Activated T-cell treated with anti-CD3 and anti-CD28 coated beads for 1 hour (primary cell): Measurements from ENCODE around the gene MRC1.

Experiments used
- DNase-seq: peaks from one replicate; pipeline ENCODE4 v3.0.0-alpha.2; 2020; ENCODE audit warnings: low read depth

MRC1 gene

GRCh38 chr10:17808971-17809841 lies at the start of gene MRC1:
TSS of gene MRC1 (plus strand) at chr10:17809348. CDS start at chr10:17809466, 118 bp downstream.
- DNase-seq: no peak

DNA sequence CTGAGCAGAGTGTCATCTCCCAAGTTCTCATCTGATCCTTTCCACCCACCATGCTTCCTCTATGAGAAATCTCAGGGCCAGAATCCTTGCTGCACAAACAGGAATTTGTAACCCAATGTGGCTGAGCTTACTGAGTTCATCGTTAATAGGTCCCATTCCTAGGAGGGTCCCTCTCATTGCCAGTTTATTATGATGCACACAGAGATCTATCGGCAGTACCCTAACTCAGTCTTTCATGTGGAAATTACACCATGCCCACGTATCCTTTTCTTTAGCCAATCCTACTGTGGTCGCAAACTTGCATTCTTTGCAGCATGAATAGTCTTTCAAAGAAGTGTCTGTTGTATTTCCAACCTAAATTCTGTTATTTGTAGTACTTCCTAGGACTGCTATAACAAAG lies 45.0 kb upstream of the MRC1 start:
- DNase-seq: no peak

DNA sequence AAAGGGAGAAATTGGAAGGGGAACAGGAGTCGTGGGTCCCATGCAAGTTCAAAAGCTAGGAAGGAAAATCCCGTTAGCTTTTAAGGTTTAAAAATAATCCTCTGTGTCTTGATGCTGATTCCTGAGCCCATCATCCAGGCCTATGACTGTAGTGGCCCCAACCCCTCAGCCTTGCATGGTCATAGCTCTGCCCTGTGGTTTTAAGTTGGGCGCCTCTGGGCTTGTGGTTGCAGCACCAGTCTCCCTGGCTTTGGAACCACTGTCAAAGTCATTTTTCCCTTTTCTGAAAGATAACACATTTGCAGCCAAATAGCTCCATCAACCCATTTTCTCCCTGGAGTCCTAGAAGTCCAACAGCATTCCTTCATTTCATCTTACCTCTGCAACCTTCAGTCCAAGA lies 43.5 kb upstream of the MRC1 start:
- DNase-seq: no peak

DNA sequence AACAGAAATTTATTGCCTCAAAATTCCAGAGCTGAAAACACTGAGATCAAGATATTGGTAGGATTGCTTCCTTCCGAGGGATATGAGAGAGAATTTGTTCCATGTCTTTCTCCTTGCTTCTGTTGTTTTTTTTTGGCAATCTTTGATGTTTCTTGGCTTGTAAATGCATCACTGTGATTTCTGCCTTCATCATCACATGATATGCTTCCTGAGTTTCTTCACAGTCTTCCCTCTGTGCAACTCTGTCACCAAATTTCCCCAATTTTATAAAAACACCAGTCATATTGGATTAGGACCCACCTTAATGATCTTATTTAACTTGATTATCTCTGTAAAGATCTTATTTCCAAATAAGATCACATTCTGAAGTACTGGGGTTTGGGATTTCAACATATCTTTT lies 42.4 kb upstream of the MRC1 start:
- DNase-seq: no peak

GRCh38 chr10:17768496-17768895 lies 40.7 kb upstream of the MRC1 start:
- DNase-seq: no peak

DNA sequence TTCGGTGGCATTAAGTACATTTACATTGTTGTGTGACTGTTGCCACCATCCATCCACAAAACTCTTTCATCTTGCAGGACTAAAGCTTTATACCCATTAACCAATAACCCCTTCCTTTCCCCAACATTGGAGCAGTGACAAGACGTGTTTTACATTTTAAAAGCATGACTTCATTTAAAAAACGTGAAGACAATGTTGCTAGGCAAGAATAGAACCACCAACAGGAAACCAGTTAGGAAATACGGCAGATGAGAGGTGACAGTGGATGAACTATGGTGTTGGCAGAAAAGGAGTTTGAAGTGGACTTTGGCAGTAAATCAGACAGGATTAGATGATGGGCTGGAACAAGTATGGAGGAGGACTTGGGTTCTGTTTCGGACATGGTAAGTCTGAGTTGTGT lies 40.2 kb upstream of the MRC1 start:
- no peak for DNase-seq

- no peak for DNase-seq
Measured at GRCh38 chr10:17771017-17771416, 38.1 kb upstream of the MRC1 start.

DNA sequence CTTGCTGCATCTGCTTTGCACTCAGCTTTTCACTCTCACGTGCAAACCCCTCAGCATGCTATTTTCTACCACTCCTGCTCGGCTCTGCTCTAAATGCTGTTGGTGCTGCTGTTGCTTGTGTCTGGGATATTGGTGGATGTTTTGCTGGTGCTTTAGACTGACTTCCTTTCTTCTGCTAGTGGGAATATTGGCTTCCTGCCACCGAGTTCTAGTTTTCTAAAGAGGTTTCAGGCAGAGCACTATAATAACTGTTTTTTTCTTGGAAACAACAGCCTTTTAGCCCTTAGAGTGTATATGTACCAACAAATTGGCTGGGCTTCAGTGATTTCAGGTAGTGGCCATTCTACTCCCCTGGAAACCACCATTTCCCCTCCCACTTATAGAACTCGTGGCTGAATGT lies 29.4 kb upstream of the MRC1 start:
- DNase-seq: no peak

DNA sequence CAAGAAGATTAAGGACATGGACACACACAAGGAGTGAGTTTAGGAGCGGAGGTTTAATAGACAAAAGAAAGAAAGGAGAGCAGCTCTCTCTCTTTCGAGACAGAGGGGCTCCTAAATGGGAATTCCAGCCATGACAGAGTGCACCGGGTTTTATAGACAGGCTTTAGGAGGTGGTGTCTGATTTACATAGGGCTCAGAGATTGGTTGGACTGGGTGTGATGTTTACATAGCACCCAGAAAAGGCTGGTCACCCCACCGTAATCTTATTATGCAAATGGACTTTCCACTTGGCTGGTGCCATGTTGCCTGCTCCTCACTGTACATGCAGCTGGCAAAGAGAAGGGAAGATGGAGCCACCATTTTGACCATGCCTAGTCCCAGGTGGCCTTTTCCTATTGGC lies 28.4 kb upstream of the MRC1 start:
- no peak for DNase-seq

DNA sequence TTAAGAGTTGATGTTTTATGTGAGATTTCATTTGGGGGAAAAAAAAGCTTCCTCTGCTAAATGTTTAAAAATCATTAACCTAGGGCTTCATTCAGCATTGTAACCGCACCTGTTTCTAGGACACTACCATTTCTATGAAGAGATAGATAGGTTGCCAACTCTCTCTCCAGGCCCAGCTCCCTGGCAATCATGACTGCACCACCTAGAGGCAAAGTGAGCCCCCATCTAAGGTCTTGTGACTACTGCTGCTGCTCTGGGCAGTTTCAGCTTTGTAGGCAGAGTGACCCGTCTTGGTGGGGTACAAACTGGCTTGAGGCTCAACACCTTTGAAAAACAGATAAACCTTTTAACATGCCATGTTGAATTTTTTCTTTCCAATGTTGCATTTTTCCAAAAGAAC lies 27.3 kb upstream of the MRC1 start:
- DNase-seq: no peak

- DNase-seq: no peak
Measured at GRCh38 chr10:17782921-17783665, 26.1 kb upstream of the MRC1 start.

- DNase-seq: no peak
Measured at GRCh38 chr10:17783751-17784150, 25.4 kb upstream of the MRC1 start.

DNA sequence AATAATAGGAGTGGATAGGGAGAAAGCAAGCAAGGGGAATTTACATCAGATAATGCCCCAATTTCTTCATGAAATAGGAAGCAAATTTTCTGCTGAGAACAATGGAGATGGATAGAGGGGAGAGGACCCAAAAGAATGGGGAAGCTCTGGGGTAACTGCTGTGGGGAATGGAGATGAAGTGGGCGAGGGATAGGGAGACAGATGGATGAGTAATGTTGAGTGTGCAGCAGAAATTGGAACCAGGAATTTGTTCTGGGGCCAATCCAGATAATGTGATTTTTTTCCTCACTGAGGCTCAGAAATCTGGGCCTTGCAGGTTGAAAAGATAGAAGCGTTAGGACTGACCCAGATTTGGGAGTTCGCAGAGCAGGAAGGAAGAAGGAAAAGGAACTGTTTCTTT lies 24.5 kb upstream of the MRC1 start:
- DNase-seq: no peak

GRCh38 chr10:17785276-17785930 lies 23.7 kb upstream of the MRC1 start:
- no peak for DNase-seq

- no peak for DNase-seq
Measured at GRCh38 chr10:17787087-17787961, 21.8 kb upstream of the MRC1 start.

- no peak for DNase-seq
Measured at GRCh38 chr10:17788646-17789045, 20.5 kb upstream of the MRC1 start.

- DNase-seq: no peak
Measured at GRCh38 chr10:17789396-17789795, 19.8 kb upstream of the MRC1 start.

DNA sequence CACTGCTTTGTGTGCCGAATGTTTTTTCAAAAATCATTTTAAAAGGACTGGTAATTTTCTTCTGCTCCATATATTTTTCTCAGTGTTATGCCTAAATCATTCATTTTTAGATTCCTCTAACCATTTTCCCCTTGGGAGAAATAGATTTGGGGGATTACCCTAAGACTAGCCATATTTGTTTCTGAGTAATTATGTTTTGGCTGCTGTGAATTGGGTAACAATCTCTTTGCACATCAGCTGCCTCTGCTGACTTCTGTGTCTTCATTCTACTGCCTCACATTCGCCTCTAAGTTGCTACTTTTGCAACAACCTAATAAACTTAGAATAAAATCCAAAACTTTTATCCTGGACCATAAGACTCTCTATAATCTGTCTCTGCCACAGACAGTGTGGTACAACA lies 18.5 kb upstream of the MRC1 start:
- DNase-seq: no peak

DNA sequence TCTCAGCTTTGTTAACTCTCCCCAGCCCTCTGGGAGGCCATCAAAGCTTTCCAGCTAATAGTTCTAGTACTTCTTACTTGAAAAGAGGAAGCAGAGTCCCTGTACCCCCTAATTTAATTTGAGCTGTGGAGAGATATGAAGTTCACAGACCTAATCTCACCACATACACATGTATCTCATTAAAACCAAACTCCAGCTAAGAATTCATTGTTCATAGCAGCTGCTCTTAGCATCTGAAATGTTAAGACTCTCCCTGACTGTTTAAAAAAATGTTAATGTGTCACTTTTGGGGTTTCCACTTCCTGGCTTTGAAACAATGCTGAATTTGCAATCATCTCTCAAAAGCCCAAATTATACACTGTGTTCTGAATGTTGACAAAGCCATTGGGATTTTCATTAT lies 16.2 kb upstream of the MRC1 start:
- no peak for DNase-seq

DNA sequence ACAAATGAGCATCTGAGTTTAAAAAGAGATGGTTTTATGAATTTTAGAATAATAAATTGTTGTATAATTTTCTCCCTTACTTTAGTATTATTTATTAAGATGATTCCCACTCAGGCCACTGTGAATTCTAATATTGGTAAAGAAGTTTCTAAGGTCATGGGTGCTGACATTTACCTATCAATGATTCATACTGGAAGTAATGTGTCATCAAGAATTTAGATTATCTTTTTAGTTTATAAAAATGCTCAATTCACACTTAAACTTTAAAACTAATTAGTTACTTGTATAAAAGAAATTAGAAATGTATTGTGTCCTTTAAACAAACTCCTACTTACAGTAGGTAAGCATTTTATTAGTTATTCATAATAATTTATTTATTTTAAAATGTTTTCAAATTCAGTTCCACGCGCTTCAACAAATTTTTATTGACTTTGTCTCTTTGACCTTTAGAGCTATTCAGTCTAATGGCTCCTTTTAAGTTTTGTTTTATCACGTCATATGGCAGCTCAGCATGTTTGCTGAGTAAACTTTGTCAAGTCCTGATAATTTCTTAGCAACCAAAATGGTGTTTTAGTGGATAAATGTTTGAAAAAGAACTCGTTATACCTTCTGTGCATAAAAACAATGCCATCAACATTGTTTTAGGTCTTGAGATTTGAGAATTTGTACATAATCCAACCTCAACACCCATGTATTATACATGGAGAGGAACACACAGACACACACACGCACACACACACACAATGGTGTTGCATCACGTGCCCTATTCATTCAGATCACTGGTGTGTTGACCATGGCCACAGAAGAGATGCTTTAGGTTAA lies 15.1 kb upstream of the MRC1 start:
- no peak for DNase-seq

DNA sequence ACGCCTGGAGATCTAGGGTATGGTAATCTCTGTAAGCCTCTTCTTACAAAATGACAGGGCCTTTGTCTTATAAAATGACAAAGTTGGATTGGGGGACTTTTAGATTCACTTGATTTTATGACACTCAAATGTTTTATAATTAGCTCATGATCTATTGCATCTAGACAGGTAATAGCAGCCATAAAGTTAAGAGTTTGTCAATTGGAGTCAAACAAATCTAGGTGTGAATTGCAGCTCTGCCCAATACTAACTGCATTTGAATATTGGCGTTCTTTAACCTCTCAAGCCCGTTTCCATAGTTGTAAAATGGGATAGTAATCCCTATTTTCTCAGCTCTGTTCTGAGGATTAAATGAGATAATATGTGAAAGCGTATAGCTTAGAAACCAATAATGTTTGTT lies 14.1 kb upstream of the MRC1 start:
- DNase-seq: no peak
